ENCODE results near the gene EPYC. TPM values are rescaled to one million over a fixed set of nuclear protein-coding genes. Genes with fewer than 3 reads are reported as not detected.

Gene EPYC
- total and polyA plus RNA-seq, 10 of the 15 experiments (the other 5 are each of a cell fraction or from before 2014, with no cell fraction given): not detected

DNA sequence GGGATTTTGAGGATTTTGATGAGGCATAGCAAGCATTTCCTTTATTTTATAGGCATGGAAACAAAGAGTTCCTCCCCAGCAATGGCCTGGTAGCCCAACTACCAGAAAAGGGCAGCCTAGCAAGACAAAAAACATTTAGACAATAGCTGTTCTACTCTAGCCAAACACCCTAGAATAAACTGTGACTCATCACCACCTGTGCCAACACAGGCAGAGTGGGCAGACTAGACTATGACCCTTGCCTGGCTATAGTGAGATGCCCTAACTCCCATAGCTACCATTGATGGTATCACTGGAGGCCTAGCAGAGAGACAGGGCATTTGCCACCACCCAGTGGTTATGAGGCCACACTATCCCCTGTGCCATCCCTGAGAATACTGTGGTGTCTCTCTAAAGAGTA is 34.3 kb downstream of the EPYC start:
- Histone ChIP-seq H3K4me1 (ENCODE audit: control insufficient read depth, insufficient read depth, low read length) (no peaks in the 10 kb centered on the region), H3K9ac (ENCODE audit: control insufficient read depth, insufficient read depth, low read length) (no peak overlapping the region), H3K4me2 (ENCODE audit: control insufficient read depth, insufficient read depth) (no peak overlapping the region), H3K79me2 (ENCODE audit: control insufficient read depth, insufficient read depth, low read length) (no peaks in the 10 kb centered on the region), H3K27ac (ENCODE audit: control insufficient read depth, insufficient read depth) (no peak overlapping the region), H3K4me3 (no peak overlapping the region), H4K20me1 (ENCODE audit: control insufficient read depth, insufficient read depth) (no peaks in the 10 kb centered on the region), H2AFZ (ENCODE audit: control insufficient read depth, low read depth, low read length) (no peak overlapping the region), H3K27me3 (replicated peaks in 1 of 2; ENCODE audit: control insufficient read depth in 2 of 2, insufficient read depth in 2 of 2, low read length in 1 of 2) (no peaks in the 10 kb centered on the region), H3K9me3 (replicated peaks; ENCODE audit: control insufficient read depth, insufficient read depth, low read length) (no peaks in the 10 kb centered on the region), H3K36me3 (ENCODE audit: control insufficient read depth in 2 of 2, insufficient read depth in 2 of 2, low read length in 1 of 2) (no peaks in the 10 kb centered on the region)
- ATAC-seq (no peak), DNase-seq (ENCODE audit: low read depth, low spot score) (no peak), FAIRE-seq (no peak)
- ChIA-PET SMC1A (ENCODE audit: uncharacterized antibody, unreplicated experiment) (interaction anchor here (1.3 to 1.5 kb wide), 2 partner anchors 9 to 19 kb away, joined by 3 read pairs; no protein-coding TSS in a partner anchor), POLR2A (no interaction called here), CTCF (interaction anchor here (0.9 to 2.8 kb wide), 4 partner anchors 8 to 359 kb away, joined by 3 to 8 read pairs (median 5); no protein-coding TSS in a partner anchor), RAD21 (ENCODE audit: unreplicated experiment) (no interaction called here)
- intact Hi-C loops (cut with micrococcal nuclease; ENCODE audit: unreplicated experiment): no loop called here
- BruUV-seq (replicated peaks): no TSS peak
- TF ChIP-seq CREB1 (IDR thresholded peaks at IDR 0.05; ENCODE audit: low read depth) (no peak), YBX1 (IDR thresholded peaks at IDR 0.05) (no peak), EP300 (IDR thresholded peaks at IDR 0.05; ENCODE audit: borderline replicate concordance in 1 of 2, control insufficient read depth in 1 of 2, low read depth in 2 of 2, low read length in 2 of 2) (no peak), DPF2 (IDR thresholded peaks at IDR 0.05) (no peak), RELA (IDR thresholded peaks at IDR 0.05; ENCODE audit: borderline replicate concordance, partially characterized antibody) (no peak), IKZF2 (IDR thresholded peaks at IDR 0.05) (no peak)
- TF ChIP-seq, protein P1, sequence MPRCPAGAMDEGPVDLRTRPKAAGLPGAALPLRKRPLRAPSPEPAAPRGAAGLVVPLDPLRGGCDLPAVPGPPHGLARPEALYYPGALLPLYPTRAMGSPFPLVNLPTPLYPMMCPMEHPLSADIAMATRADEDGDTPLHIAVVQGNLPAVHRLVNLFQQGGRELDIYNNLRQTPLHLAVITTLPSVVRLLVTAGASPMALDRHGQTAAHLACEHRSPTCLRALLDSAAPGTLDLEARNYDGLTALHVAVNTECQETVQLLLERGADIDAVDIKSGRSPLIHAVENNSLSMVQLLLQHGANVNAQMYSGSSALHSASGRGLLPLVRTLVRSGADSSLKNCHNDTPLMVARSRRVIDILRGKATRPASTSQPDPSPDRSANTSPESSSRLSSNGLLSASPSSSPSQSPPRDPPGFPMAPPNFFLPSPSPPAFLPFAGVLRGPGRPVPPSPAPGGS (IDR thresholded peaks at IDR 0.05; ENCODE audit: borderline replicate concordance, insufficient read depth, low read depth, low read length, poor library complexity, severe bottlenecking): no peak
- TF ChIP-seq, protein P2, sequence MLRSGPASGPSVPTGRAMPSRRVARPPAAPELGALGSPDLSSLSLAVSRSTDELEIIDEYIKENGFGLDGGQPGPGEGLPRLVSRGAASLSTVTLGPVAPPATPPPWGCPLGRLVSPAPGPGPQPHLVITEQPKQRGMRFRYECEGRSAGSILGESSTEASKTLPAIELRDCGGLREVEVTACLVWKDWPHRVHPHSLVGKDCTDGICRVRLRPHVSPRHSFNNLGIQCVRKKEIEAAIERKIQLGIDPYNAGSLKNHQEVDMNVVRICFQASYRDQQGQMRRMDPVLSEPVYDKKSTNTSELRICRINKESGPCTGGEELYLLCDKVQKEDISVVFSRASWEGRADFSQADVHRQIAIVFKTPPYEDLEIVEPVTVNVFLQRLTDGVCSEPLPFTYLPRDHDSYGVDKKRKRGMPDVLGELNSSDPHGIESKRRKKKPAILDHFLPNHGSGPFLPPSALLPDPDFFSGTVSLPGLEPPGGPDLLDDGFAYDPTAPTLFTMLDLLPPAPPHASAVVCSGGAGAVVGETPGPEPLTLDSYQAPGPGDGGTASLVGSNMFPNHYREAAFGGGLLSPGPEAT (IDR thresholded peaks at IDR 0.05; ENCODE audit: low read depth): no peak
- in situ Hi-C loops (cut with MboI): no loop called here
